Smooth muscle cell (in vitro differentiated cells): Measurements from ENCODE around the gene MYLK4. TPM values are rescaled to one million over a fixed set of nuclear protein-coding genes. Genes with fewer than 3 reads are reported as not detected.

Experiments used
- DNase-seq: peaks from one replicate; lab custom pipeline; 2025; ENCODE audit not compliant: unreplicated experiment; lab: John Stamatoyannopoulos, UW
- H2AFZ ChIP-seq: fragments of 200-600 bp; sonication (generic); 2 replicates; pipeline ENCODE4 v1.6.0; 2016; ENCODE audit warnings: antibody characterized with exemption, low read depth, mild to moderate bottlenecking
- H3F3A ChIP-seq: fragments of 200-600 bp; sonication (generic); 2 replicates; pipeline ENCODE4 v1.6.0; 2017; ENCODE audit warnings: antibody characterized with exemption, low read depth
- H3K27ac ChIP-seq: fragments of 200-600 bp; sonication (generic); 2 replicates; pipeline ENCODE4 v1.5.1; 2016; ENCODE audit warnings: low read depth, mild to moderate bottlenecking
- H3K27me3 ChIP-seq: fragments of 200-600 bp; sonication (generic); 2 replicates; pipeline ENCODE4 v1.6.1; 2016; ENCODE audit warnings: low read depth, mild to moderate bottlenecking
- H3K36me3 ChIP-seq: fragments of 200-600 bp; sonication (generic); 2 replicates; pipeline ENCODE4 v1.5.1; 2016; ENCODE audit warnings: low read depth
- H3K4me1 ChIP-seq: fragments of 200-600 bp; sonication (generic); 2 replicates; pipeline ENCODE4 v1.5.1; 2016; ENCODE audit warnings: low read depth
- H3K4me2 ChIP-seq: fragments of 200-600 bp; sonication (generic); 2 replicates; pipeline ENCODE4 v1.6.0; 2016; ENCODE audit warnings: mild to moderate bottlenecking
- H3K4me3 ChIP-seq: fragments of 200-600 bp; sonication (generic); 2 replicates; pipeline ENCODE4 v1.5.1; 2016; ENCODE audit warnings: mild to moderate bottlenecking
- H3K79me2 ChIP-seq: fragments of 200-600 bp; sonication (generic); 2 replicates; pipeline ENCODE4 v1.6.0; 2016; ENCODE audit warnings: low read depth, mild to moderate bottlenecking
- H3K9ac ChIP-seq: fragments of 200-600 bp; sonication (generic); 2 replicates; pipeline ENCODE4 v1.6.0; 2016; ENCODE audit warnings: low read depth
- H3K9me3 ChIP-seq: fragments of 200-600 bp; sonication (generic); replicated peaks from 2 replicates; pipeline ENCODE4 v1.5.1; 2016; ENCODE audit warnings: low read depth
- H4K20me1 ChIP-seq: fragments of 200-600 bp; sonication (generic); 2 replicates; pipeline ENCODE4 v1.6.0; 2016; ENCODE audit warnings: low read depth
- WGBS: methylation state at CpG from one replicate; pipeline ENCODE4 v1.1.7; 2016; ENCODE audit warnings: low lambda C conversion rate; 5-methylcytosine and 5-hydroxymethylcytosine counted together
- polyA plus RNA-seq: library from polyadenylated mRNA; unstranded; fragments of >200 nt; fragmentation: Nextera tagmentation; extraction: Ambion mirVana; gene quantifications from 2 replicates; pipeline ENCODE4 v1.2.1, GENCODE V29; 2016
- total RNA-seq: library from RNA; depleted of rRNA; stranded (reverse); fragments of >200 nt; gene quantifications from 2 replicates; pipeline ENCODE4 v1.2.3, GENCODE V29; 2014
- TF ChIP-seq, protein P1 (sequence below): fragments of 200-600 bp; sonication (generic); IDR thresholded peaks from 2 replicates; pipeline ENCODE4 v1.5.1; 2017; ENCODE audit warnings: borderline replicate concordance, mild to moderate bottlenecking, antibody characterized with exemption; ENCODE audit not compliant: insufficient read depth, poor library complexity, severe bottlenecking

Gene MYLK4
- total and polyA plus RNA-seq, 2 experiments from 2014 or later = 0.21 to 0.90 TPM

DNA sequence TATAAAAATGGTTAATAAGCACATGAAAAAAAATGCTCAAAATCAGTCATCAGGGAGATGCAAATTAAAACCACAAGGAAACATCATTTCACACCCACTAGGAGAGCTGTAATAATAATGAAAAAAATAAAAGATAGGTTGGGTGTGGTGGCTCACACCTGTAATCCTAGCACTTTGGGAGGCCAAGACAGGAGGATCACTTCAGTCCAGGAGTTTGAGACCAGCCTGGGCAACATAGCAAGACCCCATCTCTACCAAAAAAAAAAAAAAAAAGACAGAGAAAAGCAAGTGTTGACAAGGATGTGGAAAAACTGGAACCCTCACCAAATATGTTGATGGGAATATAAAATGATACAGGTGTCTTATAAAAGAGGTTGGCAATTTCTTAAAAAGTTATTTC lies 3.0 kb upstream of the MYLK4 start:
- Histone ChIP-seq H3K9me3 (no peaks in the 10 kb centered on the region), H3K4me3 (no peak overlapping the region), H3K9ac (no peak overlapping the region), H3K79me2 (no peaks in the 10 kb centered on the region), H4K20me1 (no peaks in the 10 kb centered on the region), H3F3A (no peaks in the 10 kb centered on the region), H3K27me3 (no peaks in the 10 kb centered on the region), H2AFZ (no peak overlapping the region), H3K36me3 (no peaks in the 10 kb centered on the region), H3K4me1 (peaks cover 12% of the 10 kb centered on the region), H3K4me2 (no peak overlapping the region), H3K27ac (no peak overlapping the region)
- TF ChIP-seq, protein P1, sequence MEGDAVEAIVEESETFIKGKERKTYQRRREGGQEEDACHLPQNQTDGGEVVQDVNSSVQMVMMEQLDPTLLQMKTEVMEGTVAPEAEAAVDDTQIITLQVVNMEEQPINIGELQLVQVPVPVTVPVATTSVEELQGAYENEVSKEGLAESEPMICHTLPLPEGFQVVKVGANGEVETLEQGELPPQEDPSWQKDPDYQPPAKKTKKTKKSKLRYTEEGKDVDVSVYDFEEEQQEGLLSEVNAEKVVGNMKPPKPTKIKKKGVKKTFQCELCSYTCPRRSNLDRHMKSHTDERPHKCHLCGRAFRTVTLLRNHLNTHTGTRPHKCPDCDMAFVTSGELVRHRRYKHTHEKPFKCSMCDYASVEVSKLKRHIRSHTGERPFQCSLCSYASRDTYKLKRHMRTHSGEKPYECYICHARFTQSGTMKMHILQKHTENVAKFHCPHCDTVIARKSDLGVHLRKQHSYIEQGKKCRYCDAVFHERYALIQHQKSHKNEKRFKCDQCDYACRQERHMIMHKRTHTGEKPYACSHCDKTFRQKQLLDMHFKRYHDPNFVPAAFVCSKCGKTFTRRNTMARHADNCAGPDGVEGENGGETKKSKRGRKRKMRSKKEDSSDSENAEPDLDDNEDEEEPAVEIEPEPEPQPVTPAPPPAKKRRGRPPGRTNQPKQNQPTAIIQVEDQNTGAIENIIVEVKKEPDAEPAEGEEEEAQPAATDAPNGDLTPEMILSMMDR = no peak
- no peak for DNase-seq

DNA sequence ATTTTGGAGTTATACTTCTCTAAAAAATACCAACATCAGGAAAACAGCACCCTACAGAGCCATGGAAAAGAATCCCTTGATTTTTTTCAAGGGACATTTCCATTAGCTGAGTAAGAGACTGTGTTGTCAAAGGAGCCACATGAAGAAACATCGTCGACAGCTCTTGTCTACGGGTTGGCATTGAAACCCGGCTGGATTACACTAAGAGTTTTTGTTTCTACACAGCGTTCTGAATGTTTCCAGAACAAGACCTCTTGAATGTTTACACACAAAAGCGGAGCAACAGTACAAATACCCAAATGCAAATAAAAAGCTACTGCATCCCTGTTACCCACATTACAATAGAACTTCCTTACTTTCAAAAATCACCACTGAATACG lies 2.4 kb upstream of the MYLK4 start:
- 55% methylated on average over 7 of the region's 7 CpGs for WGBS

DNA sequence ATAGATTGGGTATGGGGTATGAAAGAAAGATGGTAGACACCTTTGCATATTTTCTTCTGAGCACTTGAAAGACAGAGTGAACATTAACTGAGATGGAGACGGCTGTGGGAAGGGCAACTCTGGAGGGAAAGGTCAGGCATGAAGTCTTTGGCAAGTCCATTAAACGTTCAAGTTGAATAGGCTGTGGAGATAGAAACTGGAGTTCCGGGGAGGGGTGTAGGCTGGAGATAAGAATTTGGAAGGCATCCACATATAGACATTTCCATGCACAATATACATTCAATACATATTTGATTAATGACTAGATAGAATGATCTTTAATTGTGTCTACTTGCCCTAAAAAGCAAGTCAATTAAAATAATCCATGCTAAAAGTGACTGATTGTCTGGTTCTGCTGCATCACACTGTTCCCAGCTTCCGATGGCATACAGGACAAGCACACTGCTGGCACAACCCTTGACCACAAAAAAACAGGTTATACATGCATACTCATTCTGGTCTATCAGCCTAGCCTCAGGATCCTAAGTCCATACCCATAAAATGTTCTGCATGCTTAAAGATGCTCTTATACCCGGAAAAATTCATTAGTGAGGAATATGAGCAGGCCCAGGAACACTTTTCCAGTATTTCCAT lies 1.9 kb upstream of the MYLK4 start:
- Histone ChIP-seq H3K9ac (no peak overlapping the region), H3K27me3 (no peaks in the 10 kb centered on the region), H3K79me2 (no peaks in the 10 kb centered on the region), H3K27ac (no peak overlapping the region), H3K9me3 (no peaks in the 10 kb centered on the region), H3K4me1 (peaks cover 13% of the 10 kb centered on the region), H3K36me3 (no peaks in the 10 kb centered on the region), H3K4me2 (peak overlapping the region; percentile 49), H4K20me1 (no peaks in the 10 kb centered on the region), H3F3A (no peaks in the 10 kb centered on the region), H2AFZ (no peak overlapping the region), H3K4me3 (no peak overlapping the region)
- 88% methylated on average over 5 of the region's 5 CpGs for WGBS
- TF ChIP-seq, protein P1 = no peak
- DNase-seq = no peak

More for the DNA sequence above, 2.4 kb upstream of the MYLK4 start:
- DNase-seq = no peak
- Histone ChIP-seq H3K4me3 (no peak overlapping the region), H2AFZ (no peak overlapping the region), H3K4me1 (peaks cover 13% of the 10 kb centered on the region), H3K9ac (no peak overlapping the region), H3K4me2 (no peak overlapping the region), H3K36me3 (no peaks in the 10 kb centered on the region), H3K9me3 (no peaks in the 10 kb centered on the region), H3K27me3 (no peaks in the 10 kb centered on the region), H4K20me1 (no peaks in the 10 kb centered on the region), H3F3A (no peaks in the 10 kb centered on the region), H3K27ac (no peak overlapping the region), H3K79me2 (no peaks in the 10 kb centered on the region)
- TF ChIP-seq, protein P1 = no peak

DNA sequence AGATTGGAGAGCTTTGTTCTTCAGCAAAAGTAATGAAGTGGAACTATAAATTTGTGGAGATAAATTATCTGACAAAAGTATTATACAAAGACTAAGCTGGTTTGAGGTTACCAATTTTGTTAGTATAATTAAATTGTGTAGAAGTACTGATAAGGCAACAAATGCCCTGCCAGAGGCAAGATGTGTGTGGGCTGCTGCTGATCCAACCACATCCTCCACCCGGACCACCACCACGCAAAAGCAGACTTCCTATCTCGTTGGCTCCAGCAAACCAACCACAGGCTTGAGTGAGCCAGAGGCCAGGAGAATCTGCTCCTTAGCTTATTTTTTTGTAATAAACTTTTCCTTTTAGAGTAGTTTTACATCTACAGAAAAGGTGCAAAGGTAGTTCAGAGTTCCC lies 1.1 kb upstream of the MYLK4 start:
- TF ChIP-seq, protein P1 = no peak
- Histone ChIP-seq H4K20me1 (no peaks in the 10 kb centered on the region), H3K4me2 (peak overlapping the region; percentile 49), H3K36me3 (no peaks in the 10 kb centered on the region), H3K79me2 (no peaks in the 10 kb centered on the region), H3K9ac (no peak overlapping the region), H3K4me1 (peaks cover 14% of the 10 kb centered on the region), H3K4me3 (no peak overlapping the region), H3K27ac (no peak overlapping the region), H3K9me3 (no peaks in the 10 kb centered on the region), H3K27me3 (no peaks in the 10 kb centered on the region), H2AFZ (no peak overlapping the region), H3F3A (no peaks in the 10 kb centered on the region)
- 43% methylated on average over 3 of the region's 3 CpGs for WGBS
- no peak for DNase-seq
